ENCODE data around the gene KCP. TPM values are rescaled to one million over a fixed set of nuclear protein-coding genes. Genes with fewer than 3 reads are reported as not detected.

The KCP gene
- total and polyA plus RNA-seq, 2 of the 13 experiments (the other 11 are each of a cell fraction or from before 2014, with no cell fraction given): 0.37 to 1.0 TPM

DNA sequence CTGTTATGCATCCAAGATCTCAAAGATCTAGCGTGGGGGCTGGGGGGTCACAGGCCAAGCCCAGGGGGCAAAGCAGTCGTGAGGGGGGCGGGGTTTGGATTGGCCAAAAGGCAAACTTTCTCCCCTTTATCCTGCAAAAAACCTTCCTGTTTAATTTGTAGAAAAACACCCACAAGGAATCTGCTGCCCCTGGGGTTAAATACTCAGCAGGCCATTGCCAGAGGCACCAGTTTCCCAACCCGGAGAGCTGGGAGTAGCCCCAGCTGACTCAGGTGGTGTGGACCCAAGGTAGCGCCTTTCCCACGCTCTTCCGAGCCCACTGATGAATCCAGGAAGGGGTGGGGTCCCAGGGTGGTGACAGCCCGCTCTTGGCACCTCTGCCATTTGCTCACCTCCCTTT lies 21.4 kb downstream of the KCP start (continued):
- TF ChIP-seq BCLAF1 (IDR thresholded peaks at IDR 0.05): no peak

DNA sequence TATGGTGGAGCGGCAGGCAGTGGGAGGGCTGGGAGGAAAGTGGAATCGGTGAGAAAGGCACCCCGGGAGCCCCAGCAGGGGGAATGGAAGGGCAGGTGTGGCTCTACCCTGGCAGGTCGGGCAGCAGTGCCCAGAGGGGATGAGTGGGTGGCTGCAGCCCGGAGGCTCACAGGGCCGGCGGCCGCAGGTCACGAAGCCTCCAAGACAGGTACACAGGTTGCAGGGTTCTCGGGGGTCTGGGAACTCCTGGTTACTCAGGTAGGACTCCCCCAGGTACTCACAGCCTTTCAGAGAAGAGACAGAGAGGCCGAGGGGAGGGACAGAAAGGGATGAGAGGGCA lies 21.8 kb downstream of the KCP start:
- FAIRE-seq: no peak
- TF ChIP-seq, protein P1, sequence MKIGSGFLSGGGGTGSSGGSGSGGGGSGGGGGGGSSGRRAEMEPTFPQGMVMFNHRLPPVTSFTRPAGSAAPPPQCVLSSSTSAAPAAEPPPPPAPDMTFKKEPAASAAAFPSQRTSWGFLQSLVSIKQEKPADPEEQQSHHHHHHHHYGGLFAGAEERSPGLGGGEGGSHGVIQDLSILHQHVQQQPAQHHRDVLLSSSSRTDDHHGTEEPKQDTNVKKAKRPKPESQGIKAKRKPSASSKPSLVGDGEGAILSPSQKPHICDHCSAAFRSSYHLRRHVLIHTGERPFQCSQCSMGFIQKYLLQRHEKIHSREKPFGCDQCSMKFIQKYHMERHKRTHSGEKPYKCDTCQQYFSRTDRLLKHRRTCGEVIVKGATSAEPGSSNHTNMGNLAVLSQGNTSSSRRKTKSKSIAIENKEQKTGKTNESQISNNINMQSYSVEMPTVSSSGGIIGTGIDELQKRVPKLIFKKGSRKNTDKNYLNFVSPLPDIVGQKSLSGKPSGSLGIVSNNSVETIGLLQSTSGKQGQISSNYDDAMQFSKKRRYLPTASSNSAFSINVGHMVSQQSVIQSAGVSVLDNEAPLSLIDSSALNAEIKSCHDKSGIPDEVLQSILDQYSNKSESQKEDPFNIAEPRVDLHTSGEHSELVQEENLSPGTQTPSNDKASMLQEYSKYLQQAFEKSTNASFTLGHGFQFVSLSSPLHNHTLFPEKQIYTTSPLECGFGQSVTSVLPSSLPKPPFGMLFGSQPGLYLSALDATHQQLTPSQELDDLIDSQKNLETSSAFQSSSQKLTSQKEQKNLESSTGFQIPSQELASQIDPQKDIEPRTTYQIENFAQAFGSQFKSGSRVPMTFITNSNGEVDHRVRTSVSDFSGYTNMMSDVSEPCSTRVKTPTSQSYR (CRISPR knock-in tag; IDR thresholded peaks at IDR 0.05; ENCODE audit: borderline replicate concordance): no peak
- TF ChIP-seq ZC3H4 (CRISPR knock-in tag; IDR thresholded peaks at IDR 0.05; ENCODE audit: borderline replicate concordance): no peak
- TF ChIP-seq, protein P2, sequence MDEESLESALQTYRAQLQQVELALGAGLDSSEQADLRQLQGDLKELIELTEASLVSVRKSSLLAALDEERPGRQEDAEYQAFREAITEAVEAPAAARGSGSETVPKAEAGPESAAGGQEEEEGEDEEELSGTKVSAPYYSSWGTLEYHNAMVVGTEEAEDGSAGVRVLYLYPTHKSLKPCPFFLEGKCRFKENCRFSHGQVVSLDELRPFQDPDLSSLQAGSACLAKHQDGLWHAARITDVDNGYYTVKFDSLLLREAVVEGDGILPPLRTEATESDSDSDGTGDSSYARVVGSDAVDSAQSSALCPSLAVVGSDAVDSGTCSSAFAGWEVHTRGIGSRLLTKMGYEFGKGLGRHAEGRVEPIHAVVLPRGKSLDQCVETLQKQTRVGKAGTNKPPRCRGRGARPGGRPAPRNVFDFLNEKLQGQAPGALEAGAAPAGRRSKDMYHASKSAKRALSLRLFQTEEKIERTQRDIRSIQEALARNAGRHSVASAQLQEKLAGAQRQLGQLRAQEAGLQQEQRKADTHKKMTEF (CRISPR knock-in tag; IDR thresholded peaks at IDR 0.05): no peak
- Histone ChIP-seq H3K9me3 (ENCODE audit: low read length) (no peaks in the 10 kb centered on the region), H4K20me1 (ENCODE audit: insufficient read depth, low read length) (no peaks in the 10 kb centered on the region), H3K9ac (ENCODE audit: insufficient read depth, low read depth, low read length) (no peak overlapping the region), H3K27me3 (ENCODE audit: control insufficient read depth in 1 of 2, insufficient read depth in 2 of 2, low read length in 2 of 2) (peaks cover 1 to 26% of the 10 kb centered on the region in 2 experiments; a peak in 3 of 5 replicates), H3K36me3 (replicated peaks in 1 of 2; ENCODE audit: control insufficient read depth in 1 of 2, insufficient read depth in 2 of 2, low read length in 2 of 2) (no peaks in the 10 kb centered on the region), H3K4me2 (ENCODE audit: low read depth, low read length) (no peak overlapping the region), H3K79me2 (ENCODE audit: insufficient read depth, low read length) (no peaks in the 10 kb centered on the region), H2AFZ (ENCODE audit: low read length) (no peak overlapping the region), H3K27ac (ENCODE audit: extremely low read length, insufficient read depth, low read length) (no peak overlapping the region), H3K4me3 (replicated peaks in 1 of 3; ENCODE audit: insufficient read depth in 1 of 3, low read depth in 2 of 3, low read length in 3 of 3) (no peak overlapping the region; a peak in 1 of 6 replicates), H3K4me1 (ENCODE audit: insufficient read depth, low read length) (peaks cover 38% of the 10 kb centered on the region)
- POLR2A ChIA-PET: no interaction called here
- ATAC-seq: no peak
- intact Hi-C loops (cut with micrococcal nuclease; ENCODE audit: unreplicated experiment): no loop called here
- WGBS (ENCODE audit: low lambda C conversion rate): 25% methylated on average over 6 of the region's 11 CpGs
- DNase-seq (ENCODE audit: low spot score): no peak
- in situ Hi-C loops (cut with HindIII; ENCODE audit: extremely low pct_ligation_motif_present, low pct_unique_long_range_greater_than_20kb): loop anchor here (25.0 kb wide), 1 partner anchor 451 kb away; no protein-coding TSS in a partner anchor
- BruUV-seq (replicated peaks): no TSS peak
- CTCF ChIA-PET (ENCODE audit: low intra/inter-chr PET ratio, low total read pairs): no interaction called here
